D341Med (cell line): ENCODE results near the gene NBPF1.
"Not testable (repeated sequence)": the region's sequence is repeated elsewhere in the genome, so short reads cannot be mapped to it uniquely, and the experiment has no call there.

ENCODE experiments used
- DNase-seq: peaks from one replicate; pipeline ENCODE4 v3.0.0; 2012; ENCODE audit warnings: low spot score

Gene NBPF1

GRCh38 chr1:16613185-16614147, at the start of gene NBPF1:
NBPF1 (minus strand) TSS chr1:16613564.
- DNase-seq, result peak; percentile 100

GRCh38 chr1:16658234-16658633, 44.9 kb upstream of the NBPF1 start:
- not testable (repeated sequence) for DNase-seq

DNA sequence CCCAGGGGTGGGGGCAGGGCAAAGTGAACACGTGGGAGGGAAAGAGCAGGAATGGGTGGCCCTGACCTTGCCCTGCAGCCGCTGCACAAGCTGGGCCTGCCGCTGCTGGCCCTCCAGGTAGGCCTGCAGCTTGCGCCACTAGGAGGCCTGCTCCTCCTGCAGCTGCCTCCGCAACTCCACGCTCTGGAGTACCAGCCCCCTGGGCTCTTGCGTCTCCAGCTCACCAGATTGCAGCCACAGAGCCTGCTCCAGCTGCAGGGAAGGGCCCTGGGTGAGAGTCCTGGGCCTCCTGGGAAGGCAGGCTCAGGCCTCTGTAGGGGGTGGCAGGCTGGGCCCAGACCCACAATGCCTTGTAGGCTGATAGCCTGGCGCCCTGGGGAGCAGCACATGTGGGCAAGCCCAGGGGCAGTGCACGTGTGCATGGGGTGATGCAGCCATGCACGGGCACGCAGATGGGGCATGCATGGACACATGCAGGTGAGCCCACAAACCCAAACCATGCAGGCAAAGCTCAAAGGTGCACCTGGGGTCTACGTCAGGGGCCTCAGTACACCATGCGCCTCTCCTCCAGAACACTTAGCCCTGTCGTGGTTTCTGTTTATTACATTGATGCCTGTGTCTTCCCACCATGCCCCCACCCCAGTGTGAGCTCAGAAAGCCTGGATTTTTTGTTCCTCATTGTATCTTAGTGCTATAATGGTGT, 43.8 kb upstream of the NBPF1 start:
- DNase-seq, result not testable (repeated sequence)

DNA sequence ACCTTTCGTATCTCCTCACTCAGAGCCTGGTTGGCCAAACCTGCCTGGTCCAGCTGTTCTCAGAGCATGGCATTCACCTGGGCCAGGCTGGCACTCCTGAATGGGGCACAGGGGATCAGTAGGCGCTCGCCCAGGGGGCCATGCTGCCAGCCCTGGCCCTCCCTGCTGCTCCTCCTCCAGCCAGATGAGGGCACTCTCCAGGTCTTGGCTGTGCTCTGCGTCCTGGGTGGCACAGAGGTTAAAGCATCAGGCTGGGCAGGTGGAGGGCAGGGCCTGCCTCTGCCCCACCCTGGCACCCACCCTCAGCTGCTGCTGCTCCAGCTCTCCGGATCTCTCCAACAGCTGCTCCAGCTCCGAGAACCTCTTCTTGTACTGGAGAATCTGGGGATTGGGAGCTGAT, 43.2 kb upstream of the NBPF1 start:
- not testable (repeated sequence) for DNase-seq

DNA sequence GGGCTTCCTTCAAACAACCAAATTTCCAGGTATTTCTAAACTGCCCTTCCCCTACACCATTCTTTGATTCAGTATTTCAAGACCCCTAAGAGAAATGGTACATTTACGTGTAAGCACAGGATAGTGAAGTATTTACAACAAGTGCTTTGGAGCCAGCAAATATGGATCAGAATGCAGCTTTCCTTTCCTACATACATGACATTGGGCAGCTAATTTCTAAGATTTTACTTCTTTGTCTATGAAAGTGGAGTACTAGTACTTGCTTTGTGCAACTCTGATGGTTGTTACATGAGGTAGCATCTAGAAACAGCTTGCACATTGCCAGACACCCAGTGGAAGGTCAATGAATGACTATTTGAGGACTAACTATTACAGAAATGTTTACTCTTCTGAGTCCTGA, 38.2 kb upstream of the NBPF1 start:
- not testable (repeated sequence) for DNase-seq

- DNase-seq, result not testable (repeated sequence)
Observed at GRCh38 chr1:16649960-16650359, 36.6 kb upstream of the NBPF1 start.

GRCh38 chr1:16649390-16649789, 36.0 kb upstream of the NBPF1 start:
- not testable (repeated sequence) for DNase-seq

DNA sequence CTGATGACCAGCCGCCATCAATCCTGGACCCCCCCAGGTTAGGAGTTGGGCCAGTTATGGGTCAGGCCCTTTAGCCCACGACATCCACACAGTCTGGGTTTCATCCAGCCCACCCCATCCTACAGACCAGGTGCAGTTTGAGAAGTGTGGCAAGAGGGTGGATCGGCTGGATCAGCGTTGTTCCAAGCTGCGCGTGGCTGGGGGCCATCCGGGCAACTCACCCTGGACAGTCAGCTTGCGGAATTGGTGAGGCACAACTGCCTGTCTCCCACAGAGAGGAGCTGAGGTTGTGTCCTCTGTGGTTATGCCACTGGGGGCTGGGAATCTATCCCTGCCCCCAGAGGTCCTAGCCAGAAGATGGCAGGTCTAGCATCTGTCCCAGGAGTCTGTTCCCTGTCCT, 35.4 kb upstream of the NBPF1 start:
- not testable (repeated sequence) for DNase-seq

- not testable (repeated sequence) for DNase-seq
Observed at GRCh38 chr1:16648250-16648649, 34.9 kb upstream of the NBPF1 start.

GRCh38 chr1:16647179-16648176, 34.1 kb upstream of the NBPF1 start:
- DNase-seq, result not testable (repeated sequence)

DNA sequence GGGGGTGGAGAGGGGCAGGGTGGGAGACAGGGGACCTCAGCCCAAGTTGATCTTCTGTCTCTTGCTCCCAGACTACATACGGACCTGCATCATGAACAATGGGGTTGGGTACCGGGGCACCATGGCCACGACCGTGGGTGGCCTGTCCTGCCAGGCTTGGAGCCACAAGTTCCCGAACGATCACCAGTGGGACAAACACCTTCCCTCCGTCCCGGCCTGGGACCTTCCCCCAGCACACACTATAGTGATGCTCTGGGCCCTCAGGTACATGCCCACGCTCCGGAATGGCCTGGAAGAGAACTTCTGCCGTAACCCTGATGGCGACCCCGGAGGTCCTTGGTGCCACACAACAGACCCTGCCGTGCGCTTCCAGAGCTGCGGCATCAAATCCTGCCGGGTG, 33.4 kb upstream of the NBPF1 start:
- not testable (repeated sequence) for DNase-seq

DNA sequence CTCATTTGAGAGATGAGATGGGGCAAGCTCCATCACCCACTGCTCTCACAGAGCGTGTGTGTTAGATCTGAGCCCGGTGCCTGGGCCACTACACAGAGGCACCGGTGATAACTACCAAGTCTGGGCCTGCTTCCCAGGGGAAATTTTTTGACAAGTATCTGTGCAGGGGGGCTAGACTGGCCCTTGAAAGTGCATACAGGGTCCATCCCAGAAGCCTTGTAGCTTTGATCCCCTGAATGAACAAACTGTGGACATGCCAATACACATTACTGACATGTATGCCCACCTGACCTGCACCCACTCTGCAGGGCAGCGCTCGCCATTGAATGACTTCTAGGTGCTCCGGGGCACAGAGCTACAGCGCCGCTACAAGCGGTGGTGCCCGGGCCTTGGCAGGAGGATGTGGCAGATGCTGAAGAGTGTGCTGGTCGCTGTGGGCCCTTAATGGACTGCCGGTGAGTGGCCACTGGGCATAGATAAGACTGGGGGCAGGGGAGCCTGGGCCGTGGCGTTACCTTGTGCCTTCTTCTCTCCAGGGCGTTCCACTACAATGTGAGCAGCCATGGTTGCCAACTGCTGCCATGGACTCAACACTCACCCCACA, 32.8 kb upstream of the NBPF1 start:
- DNase-seq, result not testable (repeated sequence)

DNA sequence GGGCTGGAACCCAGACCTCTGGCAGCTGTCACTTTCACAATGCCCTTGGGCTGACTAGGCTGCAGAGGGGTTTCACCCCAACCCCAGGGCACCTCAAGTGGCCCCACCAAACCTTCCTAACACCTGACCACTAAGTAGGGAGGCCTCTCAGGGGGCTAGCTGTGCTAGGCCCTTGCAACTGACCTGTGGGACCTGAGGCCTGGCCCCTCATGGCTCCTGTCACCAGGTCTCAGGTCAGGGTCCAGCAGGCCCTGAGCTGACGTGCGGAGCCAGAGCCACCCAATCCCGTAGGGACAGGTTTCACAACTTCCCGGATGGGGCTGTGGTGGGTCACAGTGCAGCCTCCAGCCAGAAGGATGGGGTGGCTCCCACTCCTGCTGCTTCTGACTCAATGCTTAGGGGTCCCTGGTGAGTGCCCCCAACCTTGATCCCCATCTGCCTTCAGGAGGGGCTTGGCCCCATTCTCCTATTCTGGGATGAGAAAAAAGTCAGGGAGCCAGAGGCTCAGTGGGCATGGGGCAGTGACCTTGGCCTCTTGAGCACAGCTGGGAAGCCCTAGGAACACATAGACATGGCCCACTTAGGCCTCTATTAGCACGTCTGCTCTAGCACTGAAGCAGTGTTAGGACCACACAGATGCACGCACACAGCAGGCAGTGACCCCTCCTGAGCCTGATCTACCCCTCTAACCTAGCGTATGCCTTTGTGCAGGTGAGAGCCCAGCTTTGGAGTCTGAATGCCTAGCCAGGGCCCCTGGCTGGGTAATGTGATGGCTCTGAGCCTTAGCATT, 32.1 kb upstream of the NBPF1 start:
- DNase-seq, result not testable (repeated sequence)

- DNase-seq, result peak; percentile 99
Observed at GRCh38 chr1:16644482-16645270, 31.3 kb upstream of the NBPF1 start.

GRCh38 chr1:16644193-16644481, 30.8 kb upstream of the NBPF1 start:
- DNase-seq, result no peak

GRCh38 chr1:16643476-16644192, 30.3 kb upstream of the NBPF1 start:
- DNase-seq, result not testable (repeated sequence)

- DNase-seq, result not testable (repeated sequence)
Observed at GRCh38 chr1:16643001-16643411, 29.6 kb upstream of the NBPF1 start.

GRCh38 chr1:16642025-16642966, 28.9 kb upstream of the NBPF1 start:
- DNase-seq, result not testable (repeated sequence)
